ENCODE measurements around the gene CDC25C. TPM values are rescaled to one million over a fixed set of nuclear protein-coding genes. Genes with fewer than 3 reads are reported as not detected.

The CDC25C gene
- total RNA-seq, 1 experiment from 2014 or later: 18.8 TPM

GRCh38 chr5:138337685-138338410 is 6.2 kb upstream of the CDC25C start, which contains the start of gene FAM53C (continued):
- no peak for TF ChIP-seq ATF2 (CRISPR knock-in tag; IDR thresholded peaks at IDR 0.05; ENCODE audit: borderline replicate concordance, low read depth)
- TF ChIP-seq NFE2L1 (CRISPR knock-in tag; IDR thresholded peaks at IDR 0.05): peak; percentile 52; the same call in 1 of the 2 replicates
- no peak for TF ChIP-seq ZNF396 (CRISPR knock-in tag; IDR thresholded peaks at IDR 0.05; ENCODE audit: borderline replicate concordance)
- peak; percentile 19; the same call in 1 of the 2 replicates for TF ChIP-seq CREB1 (CRISPR knock-in tag; IDR thresholded peaks at IDR 0.05)
- TF ChIP-seq GRHL2 (CRISPR knock-in tag; IDR thresholded peaks at IDR 0.05; ENCODE audit: insufficient replicate concordance, severe bottlenecking): no peak
- peak; percentile 72; the same call in 1 of the 2 replicates for TF ChIP-seq RELA (CRISPR knock-in tag; IDR thresholded peaks at IDR 0.05; ENCODE audit: borderline replicate concordance)
- TF ChIP-seq OVOL2 (CRISPR knock-in tag; IDR thresholded peaks at IDR 0.05; ENCODE audit: borderline replicate concordance): peak; percentile 33; the same call in 1 of the 2 replicates
- TF ChIP-seq ZNF425 (CRISPR knock-in tag; conservative IDR thresholded peaks at IDR 0.05): peak; percentile 42; the same call in 1 of the 2 replicates
- TF ChIP-seq TCF7 (CRISPR knock-in tag; IDR thresholded peaks at IDR 0.05; ENCODE audit: low read depth): peak; percentile 59; the same call in 1 of the 2 replicates
- TF ChIP-seq AFF4 (CRISPR knock-in tag; IDR thresholded peaks at IDR 0.05; ENCODE audit: borderline replicate concordance): no peak
- TF ChIP-seq EMX1 (CRISPR knock-in tag; IDR thresholded peaks at IDR 0.05): no peak
- peak; percentile 78; the same call in 1 of the 2 replicates for TF ChIP-seq ZNF219 (CRISPR knock-in tag; IDR thresholded peaks at IDR 0.05; ENCODE audit: borderline replicate concordance)
- TF ChIP-seq CDX4 (CRISPR knock-in tag; IDR thresholded peaks at IDR 0.05; ENCODE audit: borderline replicate concordance): peak; percentile 90; the same call in 1 of the 2 replicates
- TF ChIP-seq CREM (CRISPR knock-in tag; IDR thresholded peaks at IDR 0.05): no peak; the same call in 1 of the 2 replicates
- TF ChIP-seq ARID4B (CRISPR knock-in tag; IDR thresholded peaks at IDR 0.05; ENCODE audit: borderline replicate concordance): peak; percentile 94
- TF ChIP-seq KAT7 (CRISPR knock-in tag; IDR thresholded peaks at IDR 0.05; ENCODE audit: borderline replicate concordance): peak; percentile 91; the same call in 1 of the 2 replicates
- no peak for TF ChIP-seq ZNF121 (CRISPR knock-in tag; IDR thresholded peaks at IDR 0.05)
- TF ChIP-seq NR1H2 (CRISPR knock-in tag; IDR thresholded peaks at IDR 0.05): no peak
- TF ChIP-seq ZMAT4 (CRISPR knock-in tag; IDR thresholded peaks at IDR 0.05): peak; percentile 80; the same call in 1 of the 2 replicates
- no peak for TF ChIP-seq STAT6 (CRISPR knock-in tag; conservative IDR thresholded peaks at IDR 0.05; ENCODE audit: low read depth)

Data from WTC11 (cell line).